LoVo (cell line): Measurements from ENCODE around the gene OR8S1.

Source experiments
- DNase-seq: peaks from one replicate; pipeline ENCODE4 v3.0.0-alpha.2; 2016; ENCODE audit warnings: low spot score

The OR8S1 gene

DNA sequence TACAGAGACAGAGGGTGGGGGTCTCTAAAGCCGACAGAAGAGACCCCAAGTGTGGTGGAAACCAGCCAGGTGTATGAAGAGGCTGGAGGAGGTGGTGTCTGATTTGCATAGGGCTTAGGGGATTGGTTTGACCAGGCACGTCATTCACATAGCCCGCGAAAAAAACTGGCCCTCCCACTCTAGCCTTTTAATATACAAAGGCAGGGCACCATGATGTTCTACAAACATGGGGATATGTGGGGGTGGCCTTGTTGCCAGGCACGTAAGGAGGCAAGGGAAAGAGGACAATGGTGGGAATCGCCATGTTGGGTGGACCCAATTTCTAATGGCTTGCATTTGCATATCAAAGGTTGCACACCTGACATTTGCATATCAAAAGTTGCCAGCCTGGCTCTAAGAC, 31.2 kb downstream of the OR8S1 start:
- DNase-seq = no peak

DNA sequence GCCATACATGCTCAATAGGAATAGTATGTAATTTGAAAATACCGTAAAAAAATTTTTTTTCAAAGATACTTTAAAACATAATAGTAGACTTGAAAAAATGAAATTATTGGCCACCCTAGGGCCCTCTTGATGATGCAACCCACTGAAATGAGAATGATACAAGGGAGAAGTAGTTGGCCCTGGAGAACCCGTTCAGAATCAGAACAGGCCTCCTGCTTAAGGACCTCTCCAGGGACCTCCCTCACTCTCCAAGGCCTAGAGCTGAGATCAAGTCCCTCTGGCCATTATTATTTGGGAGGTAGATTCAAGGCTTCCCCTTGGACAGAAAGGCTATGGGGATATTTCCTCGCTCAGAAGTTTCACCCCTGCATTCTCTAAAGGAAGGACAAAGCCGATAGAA, 32.5 kb downstream of the OR8S1 start:
- no peak for DNase-seq

DNA sequence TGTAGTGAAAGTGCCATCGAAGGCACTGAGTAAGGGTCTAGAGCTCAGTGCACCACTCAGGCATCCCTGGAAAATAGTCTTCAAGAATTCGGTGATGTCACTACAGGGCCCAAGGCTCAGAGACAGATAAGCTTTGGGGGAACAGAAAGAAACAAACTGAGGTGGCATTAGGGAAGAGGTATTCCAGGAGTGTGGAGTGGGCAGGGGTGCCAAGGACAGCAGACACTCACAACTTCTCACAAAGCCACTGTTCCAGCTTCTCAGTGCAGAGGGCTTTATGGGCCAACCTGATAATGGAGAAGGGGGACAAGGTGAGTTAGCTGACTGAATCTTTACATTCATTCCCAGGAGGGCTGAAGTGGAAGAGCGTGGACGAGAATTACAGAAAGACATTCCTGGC, 42.3 kb downstream of the OR8S1 start:
- no peak for DNase-seq

DNA sequence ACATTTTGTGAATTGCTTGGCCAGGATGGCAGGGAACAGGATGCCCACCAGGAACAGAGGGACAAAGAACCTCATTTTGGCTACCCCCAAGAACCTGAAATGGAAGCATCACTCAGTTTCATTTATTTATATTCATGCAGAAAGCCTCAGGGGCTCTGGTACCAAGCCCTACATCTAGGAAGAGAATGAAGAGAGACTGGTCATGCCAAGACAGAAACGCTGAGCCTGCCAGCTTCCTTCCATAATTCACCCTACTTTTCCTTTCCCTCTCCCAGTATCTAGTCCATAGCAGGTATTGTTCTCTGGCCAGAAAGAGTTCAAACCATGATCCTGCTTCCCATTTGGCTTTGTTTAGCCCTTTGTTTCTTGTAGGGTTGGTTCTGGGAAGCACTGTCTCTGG, 44.5 kb downstream of the OR8S1 start, which contains the start of gene LALBA:
Gene LALBA (minus strand): TSS at position 101 of the 400 bp plus-strand sequence. CDS start 26 bp downstream, at position 75.
- no peak for DNase-seq

DNA sequence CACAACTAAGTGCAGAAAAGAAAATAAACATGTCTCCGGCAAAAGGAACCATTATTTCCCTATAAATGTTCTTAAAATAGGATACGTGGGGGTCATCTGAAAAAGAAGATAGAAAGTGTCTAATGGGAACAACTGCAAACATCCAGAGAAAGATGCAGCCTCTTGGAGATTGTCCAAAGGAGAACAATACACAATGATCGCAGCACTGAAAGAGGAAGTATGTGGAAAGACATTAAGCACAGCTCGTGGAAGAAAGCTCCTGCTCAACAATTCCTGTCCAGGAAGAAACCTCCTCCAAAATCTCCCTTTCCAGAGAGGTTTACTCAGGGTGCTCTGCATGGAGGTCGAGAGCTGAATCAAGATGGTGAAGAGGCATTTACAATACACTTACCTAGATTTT, 46.9 kb downstream of the OR8S1 start:
- DNase-seq = no peak
